ENCODE measurements around the gene NDUFV1.
"Not testable (repeated sequence)": the region's sequence is repeated elsewhere in the genome, so short reads cannot be mapped to it uniquely, and the experiment has no call there.

Gene NDUFV1

GRCh38 chr11:67606492-67607295, at the start of gene NDUFV1:
TSS of gene NDUFV1 (plus strand) at chr11:67606936. CDS start at chr11:67607005, 69 bp downstream.
- DNase-seq = peak; percentile 83 to 89

GRCh38 chr11:67558084-67558772, 48.5 kb upstream of the NDUFV1 start:
- no peak for DNase-seq

DNA sequence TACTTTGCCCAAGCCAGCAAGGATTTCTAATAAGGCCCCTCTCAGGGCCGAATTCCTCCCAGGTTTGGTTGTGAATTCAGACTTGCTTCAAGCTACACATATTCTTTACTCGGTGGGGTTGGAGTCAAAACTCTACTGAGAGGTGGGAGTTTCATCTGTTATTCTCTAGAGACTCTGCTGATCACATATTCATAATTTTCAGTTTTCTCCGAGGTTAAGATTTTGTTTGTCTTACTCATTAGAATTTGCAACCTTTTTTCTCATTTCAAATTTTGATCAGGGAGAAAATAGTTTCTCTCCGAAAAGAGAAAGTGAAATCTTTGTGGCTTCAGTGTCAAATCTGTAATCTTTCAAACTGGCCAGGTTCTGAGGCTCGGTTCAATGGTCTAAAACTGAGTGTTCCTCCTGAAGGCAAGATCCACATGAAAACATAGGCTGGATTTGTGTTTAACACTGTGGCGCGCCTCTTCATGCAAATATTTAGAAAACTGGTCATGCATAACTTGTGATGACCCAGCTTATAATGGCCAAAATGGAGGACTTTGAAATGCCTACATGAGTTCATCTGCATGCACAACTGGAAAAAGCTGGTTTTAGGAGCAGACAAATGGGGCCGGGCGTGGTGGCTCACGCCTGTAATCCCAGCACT, 44.6 kb upstream of the NDUFV1 start:
- DNase-seq = no peak

- DNase-seq = no peak
Measured at GRCh38 chr11:67562963-67563704, 43.6 kb upstream of the NDUFV1 start.

DNA sequence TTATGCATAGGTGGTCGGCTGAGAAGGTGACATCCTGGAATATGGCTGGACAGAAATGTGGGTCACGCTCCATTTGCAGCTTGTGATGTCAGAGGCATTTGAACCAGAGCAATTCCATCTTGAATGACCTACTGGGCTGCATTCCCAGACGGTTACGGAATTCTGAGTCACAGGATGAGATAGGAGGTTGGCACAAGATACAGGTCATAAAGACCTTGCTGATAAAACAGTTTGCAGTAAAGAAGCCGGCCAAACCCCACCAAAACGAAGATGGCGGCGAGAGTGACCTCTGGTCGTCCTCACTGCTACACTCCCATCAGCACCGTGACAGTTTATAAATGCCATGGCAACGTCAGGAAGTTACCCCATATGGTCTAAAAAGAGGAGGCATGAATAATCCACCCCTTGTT, 43.0 kb upstream of the NDUFV1 start:
- not testable (repeated sequence) for DNase-seq

- no peak for DNase-seq
Measured at GRCh38 chr11:67564230-67564629, 42.5 kb upstream of the NDUFV1 start.

DNA sequence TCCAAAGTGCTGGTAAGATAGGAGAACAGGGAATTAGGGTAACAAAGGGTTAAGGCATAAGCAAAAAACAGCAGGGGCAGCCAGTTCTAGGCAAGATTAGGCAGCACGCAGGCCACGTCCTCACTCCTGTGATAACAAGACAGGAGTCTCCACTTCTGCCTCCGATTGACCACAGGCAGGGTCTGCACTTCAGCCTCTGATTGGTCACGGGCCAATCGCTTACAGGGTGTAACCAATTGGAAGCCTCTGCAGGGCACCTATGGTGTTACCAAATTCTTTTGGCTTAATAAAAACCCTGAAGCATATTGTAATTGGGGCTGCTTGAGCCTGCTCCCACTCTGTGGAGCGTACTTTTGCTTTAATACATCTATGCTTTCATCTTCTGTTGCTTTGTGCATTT, 35.3 kb upstream of the NDUFV1 start:
- DNase-seq = no peak

DNA sequence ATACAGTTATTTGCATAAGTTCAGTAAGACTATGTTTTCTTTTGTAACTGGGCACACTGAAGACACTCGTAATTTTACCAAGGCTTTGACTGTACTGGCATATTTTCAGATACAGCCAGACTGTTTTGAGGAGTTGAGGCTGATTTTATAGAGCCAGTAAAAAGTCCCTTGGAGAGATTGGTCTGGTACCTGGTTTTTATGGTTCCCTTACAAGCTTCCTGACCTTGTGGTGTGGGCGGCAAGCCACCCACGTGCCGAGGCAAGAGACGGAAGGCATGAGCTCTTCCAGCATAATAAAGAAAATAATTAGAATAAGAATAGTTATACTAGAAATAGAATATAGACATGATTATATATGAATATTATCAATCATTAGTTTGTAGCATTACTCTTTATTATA, 34.4 kb upstream of the NDUFV1 start:
- DNase-seq = no peak

DNA sequence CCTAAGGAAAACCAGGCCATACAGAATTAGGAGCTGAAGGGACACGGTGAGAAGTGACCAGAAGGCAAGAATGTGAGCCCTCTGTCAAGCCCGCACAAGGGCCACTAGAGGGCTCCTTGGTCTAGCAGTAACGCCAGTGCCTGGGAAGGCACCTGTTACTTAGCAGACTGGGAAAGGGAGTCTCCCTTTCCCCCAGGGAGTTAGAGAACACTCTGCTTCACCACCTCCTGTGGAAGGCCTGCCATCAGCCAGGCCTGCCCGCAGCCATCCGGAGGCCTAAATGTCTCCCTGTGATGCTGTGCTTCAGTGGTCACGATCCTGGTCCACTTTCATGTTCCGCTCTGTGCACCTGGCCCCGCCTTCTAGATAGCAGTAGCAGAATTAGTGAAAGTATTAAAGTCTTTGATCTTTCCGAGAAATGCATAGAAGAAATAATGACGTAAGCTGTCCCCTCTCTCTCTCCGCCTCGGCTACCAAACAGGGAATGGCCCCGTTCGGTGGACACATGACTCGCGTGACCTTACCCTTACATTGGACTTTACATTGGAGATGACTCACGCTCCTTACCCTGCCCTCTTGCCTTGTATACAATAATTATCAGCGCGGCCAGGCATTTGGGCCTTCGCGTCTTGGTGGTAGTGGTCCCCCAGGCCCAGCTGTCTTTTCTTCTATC, 33.9 kb upstream of the NDUFV1 start:
- DNase-seq = peak; percentile 45 to 81

DNA sequence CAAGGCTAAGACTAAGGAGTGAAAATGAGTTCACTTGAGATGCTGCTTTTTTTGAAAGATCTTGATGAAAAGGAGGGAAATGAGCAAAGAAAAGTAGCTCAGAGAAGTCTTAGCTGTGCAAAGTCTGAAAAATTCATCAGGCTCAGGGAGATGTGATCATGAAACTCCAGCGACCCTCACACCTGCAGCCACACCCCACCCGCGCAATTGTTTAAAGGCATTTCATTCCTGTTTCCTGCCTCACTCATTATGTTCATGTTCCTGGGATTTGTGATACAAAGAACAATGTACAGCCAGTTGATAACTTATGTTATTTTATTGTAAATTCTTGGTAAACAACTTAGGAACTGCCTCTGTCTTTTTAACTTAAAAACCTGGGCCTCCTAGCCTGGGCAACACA, 31.8 kb upstream of the NDUFV1 start:
- no peak for DNase-seq

DNA sequence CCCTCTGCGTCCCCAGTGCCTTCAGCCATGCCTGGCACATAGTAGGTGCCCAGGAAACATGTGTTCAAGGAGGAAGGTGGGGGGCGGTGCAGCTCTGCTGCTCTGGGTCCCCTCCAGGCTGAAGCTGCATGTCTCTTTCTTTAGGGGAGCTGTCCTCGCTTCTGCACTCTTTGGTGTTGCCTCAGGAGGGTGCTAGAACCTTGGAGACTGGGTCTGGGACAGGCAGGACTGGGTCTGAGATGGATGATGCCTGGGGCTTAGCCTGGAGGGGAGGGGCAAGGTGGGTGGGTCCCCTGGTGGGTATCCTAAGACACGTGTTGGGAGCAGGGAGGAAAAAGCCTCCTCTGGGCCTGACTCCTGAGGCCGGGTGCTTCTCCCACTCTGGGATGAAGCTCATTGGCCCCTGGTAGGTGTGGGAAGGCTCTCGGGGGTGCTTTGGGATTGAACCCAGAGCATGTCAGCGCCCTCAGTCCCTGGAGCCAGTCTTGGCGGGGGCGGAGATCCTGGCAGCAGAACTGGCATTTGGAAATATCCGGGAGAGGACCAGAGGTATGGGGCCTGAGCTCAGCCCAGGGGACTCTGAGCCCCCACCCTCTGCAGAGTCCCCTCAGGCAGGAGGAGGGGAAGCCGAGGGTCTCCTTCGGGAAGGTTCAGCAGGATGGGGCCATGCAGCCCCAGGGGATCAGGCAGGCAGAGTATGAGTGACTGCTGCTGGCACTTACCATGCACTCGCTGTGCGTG, 29.8 kb upstream of the NDUFV1 start:
- DNase-seq = peak in 1 of 2 experiments; percentile 2

- no peak for DNase-seq
Measured at GRCh38 chr11:67577951-67578350, 28.8 kb upstream of the NDUFV1 start.

GRCh38 chr11:67581469-67581868, 25.3 kb upstream of the NDUFV1 start:
- no peak for DNase-seq

DNA sequence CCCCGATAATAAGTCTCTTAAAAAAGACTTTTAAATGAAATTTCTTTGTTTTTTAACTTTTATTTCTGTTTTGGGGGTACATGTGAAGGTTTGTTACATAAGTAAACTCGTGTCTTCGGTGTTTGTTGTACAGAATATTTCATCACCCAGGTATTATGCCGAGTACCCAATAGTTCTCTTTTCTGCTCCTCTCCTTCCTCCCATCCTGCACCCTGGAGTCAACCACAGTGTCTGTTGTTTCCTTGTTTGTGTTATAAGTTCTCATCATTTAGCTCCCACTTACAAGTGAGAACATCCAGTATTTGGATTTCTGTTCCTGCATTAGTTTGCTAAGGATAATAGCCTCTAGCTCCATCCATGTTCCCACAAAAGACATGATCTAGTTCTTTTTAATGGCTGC, 24.7 kb upstream of the NDUFV1 start:
- DNase-seq = no peak

- peak; percentile 37 to 68 for DNase-seq
Measured at GRCh38 chr11:67583247-67584204, 23.2 kb upstream of the NDUFV1 start, which contains the start of gene GSTP1. TSS of gene GSTP1 (plus strand) at chr11:67583812. CDS start at chr11:67583844, 32 bp downstream.

GRCh38 chr11:67584205-67584880, 22.4 kb upstream of the NDUFV1 start:
- DNase-seq = no peak

GRCh38 chr11:67584881-67585873, 21.6 kb upstream of the NDUFV1 start:
- DNase-seq = no peak

- DNase-seq = no peak
Measured at GRCh38 chr11:67585911-67586310, 20.8 kb upstream of the NDUFV1 start.
